Fibroblast of skin of scalp (primary cell): ENCODE data around the gene DDB1.

Experiments
- DNase-seq: peaks from one replicate; pipeline ENCODE4 v3.0.0-alpha.2; 2013

The DDB1 gene

DNA sequence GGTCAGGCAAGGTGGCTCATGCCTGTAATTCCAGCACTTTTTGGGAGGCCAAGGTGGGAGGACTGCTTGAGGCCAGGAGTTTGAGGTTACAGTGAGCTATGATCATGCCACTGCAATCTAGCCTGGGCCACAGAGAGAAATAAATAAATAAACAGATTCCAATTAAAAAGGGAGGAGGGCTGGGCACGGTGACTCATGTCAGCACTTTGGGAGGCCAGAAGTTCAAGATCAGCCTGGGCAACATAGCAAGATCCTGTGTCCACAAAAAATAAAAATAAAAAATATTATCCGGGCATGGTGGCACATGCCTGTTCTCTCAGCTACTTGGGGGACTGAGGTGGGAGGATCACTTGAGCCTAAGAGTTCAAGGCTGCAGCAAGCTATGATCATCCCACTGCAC lies 21.3 kb upstream of the DDB1 start:
- DNase-seq: no peak

DNA sequence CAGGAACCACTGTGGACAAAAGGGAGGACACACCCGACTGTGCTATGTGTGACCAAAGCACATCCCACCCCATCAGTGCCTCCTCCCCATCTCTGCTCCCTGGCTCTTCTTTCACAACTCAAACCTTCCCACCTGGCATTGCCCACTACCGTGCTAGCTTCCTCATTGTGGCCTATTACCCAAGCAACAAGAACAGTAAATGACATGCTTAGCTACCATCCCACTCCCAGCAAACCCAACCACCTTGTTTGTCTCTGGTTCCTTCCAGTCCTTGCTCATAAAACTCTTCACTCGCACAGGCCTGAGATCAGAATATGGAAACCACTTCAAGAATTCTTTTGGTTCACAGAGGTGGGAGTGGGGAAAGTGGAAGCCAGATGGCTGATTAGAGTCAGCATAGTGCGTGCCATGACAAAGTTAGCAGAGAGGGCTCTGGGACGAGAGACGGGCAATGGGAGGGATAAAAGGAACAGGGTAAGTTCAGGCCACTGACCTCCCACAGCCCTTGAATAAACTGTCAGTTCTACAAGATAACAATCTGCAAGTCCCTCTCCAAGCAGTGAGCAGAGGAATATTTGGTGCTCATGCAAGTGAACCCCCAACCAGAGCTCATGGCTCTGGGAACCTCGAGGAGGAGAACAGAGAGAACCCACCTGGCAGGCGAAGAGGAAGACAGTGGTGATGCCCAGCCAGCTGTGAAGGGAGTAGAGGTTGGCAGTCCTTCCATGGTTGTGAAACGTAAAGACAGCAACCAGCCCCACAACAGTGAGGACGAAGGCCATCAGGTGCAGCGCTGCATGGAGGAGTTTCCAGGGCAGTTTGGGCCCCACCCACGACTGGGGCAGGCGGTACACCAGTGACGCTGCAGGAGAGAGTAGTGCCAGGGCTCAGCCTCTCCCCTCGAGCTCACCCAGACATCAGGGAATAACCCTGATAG lies 20.5 kb upstream of the DDB1 start:
- DNase-seq: no peak

DNA sequence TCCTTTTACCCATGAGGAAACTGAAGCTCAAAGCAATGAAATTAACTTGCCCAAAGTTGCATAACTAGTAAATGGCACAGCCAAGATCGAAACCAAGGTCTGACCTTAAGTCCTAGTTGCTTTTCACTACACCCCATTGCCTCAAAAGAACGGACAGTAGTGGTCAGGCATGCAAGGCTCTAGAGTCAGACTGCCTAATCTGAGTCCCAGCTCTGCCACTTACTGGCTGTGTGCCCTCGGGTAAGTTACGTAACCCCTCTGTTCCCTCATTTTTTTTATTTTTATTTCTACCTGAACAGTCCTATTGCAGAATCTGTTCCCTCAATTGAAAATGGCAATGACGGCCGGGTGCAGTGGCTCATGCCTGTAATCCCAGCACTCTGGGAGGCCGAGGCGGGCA lies 19.1 kb upstream of the DDB1 start:
- DNase-seq: no peak

DNA sequence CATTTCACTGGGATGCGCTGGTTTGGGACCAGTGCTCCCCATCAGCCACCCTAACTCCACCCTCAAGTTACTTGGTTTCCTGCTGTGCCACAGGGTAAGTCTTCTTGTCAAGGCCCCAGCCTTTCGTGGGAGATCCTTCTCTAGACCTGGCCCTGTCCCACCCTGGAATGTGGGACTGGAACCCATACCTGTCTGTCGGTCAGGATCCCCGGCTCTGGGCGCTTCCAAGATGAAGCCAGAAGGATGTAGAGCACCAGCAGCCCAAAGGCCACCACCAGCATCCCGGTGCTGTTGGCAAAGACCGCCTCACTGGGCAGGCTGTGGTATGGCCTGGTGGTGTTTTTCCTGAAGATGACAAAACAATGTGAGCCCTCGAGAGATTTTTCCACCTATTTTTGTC lies 17.9 kb upstream of the DDB1 start:
- DNase-seq: no peak

DNA sequence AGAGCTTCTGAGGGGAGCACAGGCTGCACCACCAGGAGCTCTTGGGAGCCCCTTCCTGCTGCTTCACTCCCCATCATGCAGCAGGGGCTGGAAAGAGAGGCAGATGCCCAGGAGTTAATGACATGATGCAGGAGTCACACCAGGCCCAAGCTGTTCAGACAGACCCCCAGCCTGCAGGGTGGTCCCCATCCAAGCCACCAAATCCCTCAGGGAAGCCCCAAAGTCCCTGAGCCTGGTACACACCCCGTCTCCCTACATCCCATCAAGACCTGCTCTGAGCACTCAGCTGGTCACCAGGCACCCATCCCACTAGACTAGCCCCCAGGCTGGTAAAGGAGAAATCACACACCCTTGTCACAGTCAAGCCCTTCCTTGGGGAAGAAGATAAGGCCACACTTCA lies 17.4 kb upstream of the DDB1 start:
- DNase-seq: no peak

DNA sequence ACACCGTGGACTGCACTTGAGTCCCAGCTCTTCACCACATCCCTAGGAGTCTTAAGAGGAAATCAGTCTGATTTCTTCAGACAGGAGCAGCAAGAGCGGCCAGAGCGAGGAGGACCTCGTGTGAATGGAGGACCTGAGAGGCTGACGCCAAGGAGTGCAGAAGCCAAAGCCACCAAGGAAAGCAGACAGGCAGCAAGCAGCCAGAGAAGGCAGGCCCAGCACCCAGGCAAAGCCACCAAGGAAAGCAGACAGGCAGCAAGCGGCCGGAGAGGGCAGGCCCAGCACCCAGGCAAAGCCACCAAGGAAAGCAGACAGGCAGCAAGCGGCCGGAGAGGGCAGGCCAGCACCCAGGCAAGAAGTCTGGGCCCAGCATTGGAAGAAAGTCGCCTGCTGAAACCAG lies 17.0 kb upstream of the DDB1 start:
- DNase-seq: no peak

DNA sequence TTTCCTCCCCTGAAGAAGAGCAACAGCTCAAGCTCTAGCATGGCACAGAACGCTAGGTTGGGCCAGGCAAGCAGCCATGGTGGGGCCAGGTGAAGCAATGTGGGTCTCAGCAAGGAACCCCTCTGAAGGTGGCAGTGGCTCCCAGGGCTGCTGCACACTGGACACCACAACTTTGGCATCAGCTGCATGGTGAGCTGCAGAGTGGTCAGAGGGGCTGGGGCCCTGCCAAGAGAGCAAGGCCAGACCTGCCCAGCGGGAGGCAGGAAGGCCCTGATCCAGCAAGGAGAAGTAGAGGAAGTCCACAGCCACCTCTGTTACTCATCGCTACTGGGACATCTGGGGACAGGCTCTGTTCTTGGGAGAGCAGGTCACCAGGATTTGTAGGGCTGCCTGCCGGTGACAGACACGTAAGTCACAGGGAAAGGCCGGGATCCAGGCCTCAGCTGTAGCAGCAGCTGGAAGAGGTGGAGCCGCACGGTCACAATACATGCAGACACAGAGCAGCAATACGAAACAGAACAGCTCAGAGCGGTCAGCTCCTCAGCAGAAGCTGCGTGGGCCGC lies 16.4 kb upstream of the DDB1 start:
- DNase-seq: no peak

DNA sequence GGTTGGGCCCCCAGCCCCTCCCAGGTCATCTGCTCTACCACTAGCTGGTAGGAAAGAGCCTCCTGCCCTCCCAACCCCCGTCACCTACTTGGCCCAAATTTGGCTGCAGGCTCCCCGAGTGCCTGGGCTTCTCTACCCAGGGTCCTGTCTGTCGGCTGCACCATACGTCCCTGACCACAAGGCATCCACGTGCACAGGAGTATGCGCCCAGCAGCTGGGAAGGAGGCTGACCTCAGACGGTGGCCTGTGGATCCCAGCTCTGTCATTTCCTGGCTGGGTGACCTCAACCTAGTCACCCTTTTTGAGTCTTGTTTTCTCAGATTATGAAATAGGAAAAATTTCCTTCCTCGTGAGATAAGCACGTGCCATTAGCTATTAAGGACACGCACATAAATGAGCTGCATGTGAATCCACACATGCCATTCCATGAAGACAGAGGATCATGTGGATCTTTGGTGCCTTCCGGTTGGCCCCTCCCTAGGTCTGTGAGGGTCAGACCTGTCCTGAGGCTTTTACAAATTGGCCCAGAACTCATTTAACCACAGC lies 15.1 kb upstream of the DDB1 start:
- no peak for DNase-seq

DNA sequence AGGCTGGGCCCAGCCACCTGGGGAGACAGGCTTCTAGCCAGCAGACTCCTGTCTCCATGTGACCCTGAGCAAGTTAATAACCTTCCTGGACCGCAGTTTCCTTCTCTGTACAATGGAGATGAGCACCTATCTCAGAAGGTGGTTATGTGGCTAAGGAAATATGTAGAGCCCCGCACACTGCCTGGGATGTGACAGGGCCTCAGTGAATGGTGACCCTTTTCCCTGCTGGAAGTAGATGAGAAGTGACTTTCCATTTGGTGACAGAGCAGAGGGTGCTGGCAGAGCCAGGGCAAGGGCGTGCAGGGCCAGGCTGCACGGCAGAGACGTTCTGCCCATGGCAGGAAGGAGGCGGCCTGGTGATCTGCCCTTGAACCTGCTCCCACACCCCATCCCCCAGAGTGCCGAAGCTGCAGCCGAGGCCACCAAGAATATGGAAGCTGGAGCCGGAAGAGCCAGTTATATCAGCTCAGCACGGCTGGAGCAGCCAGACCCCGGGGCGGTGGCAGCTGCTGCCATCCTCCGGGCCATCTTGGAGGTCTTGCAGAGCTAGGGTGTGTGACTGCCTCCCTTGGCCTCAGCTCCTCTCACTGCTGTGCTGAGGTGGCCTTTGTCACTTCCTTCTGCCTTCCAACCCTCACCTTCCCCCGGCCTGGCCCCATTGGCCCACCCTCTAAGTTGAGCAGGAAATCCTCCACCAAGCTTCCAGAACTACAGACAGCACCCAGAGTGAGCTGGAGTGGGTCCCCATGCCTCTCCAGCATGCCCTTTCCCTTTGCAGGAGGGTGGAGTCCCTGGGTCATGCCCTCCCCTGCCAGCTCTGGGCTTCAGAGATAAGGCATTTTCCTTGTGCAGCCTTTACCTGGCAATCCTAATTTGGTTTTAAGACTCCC lies 13.3 kb upstream of the DDB1 start:
- DNase-seq: no peak

DNA sequence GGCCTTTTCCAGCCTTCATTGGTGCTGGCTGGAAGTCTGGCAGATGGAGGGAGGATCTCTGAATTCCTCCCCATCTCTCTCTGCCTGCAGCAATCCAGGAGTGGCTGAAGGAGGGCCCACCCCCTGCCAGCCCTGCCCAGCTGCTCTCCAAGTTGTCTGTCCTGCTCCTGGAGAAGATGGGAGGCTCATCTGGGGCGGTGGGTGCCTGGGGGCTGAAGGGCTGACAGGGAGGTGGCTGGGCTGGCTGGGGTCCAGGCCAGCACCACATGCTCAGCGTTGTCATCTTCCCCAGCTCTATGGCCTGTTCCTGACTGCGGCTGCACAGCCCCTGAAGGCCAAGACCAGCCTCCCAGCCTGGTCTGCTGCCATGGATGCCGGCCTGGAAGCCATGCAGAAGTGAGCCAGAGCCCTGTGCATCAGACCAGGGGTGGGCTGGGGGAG lies 12.3 kb upstream of the DDB1 start:
- no peak for DNase-seq

DNA sequence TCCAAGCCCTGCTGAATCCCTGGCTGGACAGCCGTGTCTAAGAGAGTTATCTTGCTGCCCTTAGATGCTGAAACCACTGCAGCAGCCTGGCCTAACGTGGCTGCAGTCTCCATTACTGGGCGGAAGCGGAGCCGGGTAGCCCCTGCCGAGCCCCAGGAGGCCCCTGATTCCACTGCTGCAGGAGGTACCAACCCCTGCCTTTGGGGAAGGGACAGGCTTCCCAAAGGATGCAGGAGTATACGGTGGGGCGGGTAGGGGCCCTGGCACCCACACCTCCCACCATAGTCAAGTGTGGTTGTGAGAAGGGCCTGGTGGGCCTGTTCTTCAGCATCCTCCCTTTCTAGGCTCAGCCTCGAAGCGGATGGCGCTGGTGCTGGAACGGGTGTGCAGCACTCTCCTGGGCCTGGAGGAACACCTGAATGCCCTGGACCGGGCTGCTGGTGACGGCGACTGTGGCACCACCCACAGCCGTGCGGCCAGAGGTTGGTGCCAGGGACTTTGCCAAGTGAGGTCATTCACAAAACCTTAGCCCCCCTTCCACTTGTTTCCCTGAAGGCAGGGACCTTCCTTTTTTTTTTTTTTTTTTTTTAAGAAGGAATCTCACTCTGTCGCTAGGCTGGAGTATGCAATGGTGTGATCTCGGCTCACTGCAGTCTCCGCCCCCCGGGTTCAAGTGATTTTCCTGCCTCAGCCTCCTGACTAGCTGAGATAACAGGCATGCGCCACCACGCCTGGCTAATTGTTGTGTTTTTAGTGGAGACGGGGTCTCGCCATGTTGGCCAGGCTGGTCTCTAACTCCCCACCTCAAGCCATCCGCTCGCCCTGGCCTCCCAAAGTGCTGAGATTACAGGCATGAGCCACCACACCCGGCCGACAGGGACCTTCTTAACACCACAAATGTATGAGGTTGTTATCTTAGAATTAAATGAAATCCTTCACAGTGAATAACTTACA lies 11.2 kb upstream of the DDB1 start:
- no peak for DNase-seq

DNA sequence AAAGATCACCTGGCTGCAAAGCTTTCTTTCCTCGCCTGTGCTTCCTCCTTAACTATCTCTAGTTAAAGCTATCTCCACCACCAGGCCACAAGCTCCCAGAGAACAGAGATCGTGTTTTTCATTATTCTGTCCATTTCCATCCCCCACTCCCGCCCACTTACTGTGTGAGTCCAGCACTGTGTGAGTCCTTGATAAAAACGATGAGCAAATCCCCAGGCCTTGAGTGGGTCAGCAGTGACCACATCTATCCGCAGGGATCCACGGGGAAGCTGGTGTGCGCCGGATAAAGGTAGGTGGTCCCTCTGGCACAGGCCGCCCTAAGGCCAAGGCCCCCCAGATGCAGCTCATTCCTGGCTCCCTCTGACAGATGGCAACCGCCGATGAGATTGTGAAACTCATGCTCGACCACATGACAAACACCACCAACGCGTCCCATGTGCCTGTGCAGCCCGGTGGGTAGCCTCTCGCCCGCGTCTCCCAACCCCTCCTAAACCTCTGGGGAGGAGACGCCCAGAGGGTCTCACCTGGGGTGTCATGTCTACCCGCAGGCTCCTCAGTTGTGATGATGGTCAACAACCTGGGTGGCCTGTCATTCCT lies 9.4 kb upstream of the DDB1 start:
- no peak for DNase-seq

DNA sequence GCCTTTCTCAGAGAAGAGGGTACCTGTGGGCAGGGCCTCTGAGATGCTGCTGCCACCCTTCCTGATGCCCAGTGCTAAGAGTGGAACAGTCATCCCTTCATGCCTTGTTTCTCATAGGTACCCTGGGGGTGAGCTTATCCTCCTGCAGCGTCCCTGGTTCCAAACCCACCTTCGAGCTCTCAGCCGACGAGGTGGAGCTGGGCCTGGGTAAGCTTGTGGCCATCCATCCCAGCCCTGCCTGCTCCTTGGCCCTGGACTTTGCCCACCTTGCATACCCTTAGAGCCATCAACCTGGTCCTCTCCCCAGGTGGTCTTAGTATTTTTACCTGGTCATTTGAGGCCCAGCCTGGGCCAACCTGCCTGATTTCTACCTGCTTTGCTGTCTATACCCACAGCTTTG lies 8.8 kb upstream of the DDB1 start:
- no peak for DNase-seq

DNA sequence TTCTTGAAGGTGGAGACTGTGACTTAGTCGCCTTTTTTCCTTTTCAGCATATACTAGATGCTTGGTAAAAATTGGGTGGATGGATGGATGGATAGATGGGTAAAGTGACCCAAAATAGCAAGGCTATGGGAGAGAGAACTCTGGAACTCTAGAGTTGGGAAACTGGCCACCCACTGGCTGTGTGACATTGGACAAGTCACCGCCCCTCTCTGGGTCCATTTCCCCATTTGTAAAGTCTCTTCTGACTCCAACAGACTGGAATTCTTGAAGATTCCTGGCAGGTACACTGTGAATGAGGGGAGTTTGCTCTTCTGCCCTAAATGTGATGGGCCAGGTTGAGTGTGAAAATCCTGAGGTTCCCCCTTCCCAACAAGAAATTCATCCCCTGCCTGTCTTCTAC lies 8.1 kb upstream of the DDB1 start:
- DNase-seq: no peak

DNA sequence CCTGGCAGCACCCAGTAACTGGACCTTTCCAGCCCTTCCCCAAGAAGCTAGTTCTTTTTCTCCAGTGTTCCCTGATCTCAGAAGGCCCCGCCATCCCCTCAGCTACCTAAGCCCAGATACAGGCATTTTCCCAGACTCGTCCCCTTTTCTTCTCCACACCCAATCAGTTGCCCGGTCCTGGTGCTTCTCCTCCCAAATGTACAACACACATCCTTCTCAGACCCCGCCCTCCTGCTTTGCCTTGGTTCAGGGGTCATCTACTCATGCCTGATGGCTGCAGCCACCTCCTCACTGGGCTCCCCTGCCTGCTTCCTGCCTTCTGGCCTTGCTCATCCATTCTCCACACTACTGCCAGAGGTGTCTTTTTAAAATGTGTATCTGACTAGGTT lies 6.6 kb upstream of the DDB1 start:
- no peak for DNase-seq

DNA sequence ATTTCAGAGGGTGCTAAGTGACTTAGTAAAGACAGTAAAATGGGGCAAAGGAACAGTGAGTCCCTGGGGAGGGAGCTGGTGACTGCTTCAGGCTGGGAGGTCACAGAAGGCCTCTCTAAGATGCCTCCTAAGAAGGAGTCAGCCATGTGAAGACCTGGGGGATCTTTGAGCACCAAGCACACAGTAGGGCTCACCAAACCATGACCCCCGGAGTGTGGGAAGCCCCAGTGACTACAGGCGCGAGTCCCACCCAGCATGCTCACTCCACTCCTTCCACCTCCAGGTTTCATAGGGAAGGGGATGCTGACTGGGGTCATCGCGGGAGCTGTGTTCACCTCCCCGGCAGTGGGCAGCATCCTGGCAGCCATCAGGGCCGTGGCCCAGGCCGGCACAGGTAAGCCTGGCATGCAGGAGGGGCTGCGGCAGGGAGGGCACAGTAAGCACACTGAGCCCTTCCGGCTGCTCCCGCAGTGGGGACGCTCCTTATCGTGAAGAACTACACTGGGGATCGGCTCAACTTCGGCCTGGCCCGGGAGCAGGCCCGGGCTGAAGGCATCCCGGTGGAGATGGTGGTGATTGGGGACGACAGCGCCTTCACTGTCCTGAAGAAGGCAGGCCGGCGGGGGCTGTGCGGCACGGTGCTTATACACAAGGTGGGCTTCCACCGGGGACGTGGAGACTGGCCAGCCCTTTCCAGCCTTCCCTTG lies 6.0 kb upstream of the DDB1 start:
- no peak for DNase-seq

DNA sequence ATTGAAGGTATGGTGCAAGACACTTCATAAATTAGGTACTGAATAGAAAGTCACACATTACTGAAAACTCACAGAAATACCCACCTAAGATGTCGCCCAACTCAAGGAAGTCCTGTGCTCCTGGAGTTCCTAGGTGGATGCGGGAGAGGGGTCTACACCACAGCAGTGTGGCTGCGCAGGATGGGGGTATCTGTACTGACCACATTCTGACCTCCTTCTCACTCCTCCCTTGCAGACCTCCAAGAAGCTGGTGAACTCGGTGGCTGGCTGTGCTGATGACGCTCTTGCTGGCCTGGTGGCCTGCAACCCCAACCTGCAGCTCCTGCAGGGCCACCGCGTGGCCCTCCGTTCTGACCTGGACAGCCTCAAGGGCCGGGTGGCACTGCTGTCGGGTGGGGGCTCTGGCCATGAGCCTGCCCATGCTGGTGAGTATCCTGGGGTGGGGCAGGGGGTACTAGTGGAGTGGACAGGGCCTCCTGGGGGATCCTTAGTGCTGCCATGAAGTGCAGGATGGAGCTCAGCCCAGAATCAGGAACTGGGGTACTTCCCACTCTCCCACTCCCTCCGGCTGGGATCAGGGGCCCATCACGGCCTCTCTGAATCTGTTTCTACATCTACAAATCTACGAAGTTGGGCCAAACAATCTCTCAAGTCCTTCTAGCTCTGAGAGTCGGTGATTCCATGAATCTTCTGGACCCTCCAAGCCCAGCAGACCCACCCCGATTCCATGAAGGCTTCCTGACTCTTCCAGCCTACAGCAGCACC lies 5.0 kb upstream of the DDB1 start:
- no peak for DNase-seq

DNA sequence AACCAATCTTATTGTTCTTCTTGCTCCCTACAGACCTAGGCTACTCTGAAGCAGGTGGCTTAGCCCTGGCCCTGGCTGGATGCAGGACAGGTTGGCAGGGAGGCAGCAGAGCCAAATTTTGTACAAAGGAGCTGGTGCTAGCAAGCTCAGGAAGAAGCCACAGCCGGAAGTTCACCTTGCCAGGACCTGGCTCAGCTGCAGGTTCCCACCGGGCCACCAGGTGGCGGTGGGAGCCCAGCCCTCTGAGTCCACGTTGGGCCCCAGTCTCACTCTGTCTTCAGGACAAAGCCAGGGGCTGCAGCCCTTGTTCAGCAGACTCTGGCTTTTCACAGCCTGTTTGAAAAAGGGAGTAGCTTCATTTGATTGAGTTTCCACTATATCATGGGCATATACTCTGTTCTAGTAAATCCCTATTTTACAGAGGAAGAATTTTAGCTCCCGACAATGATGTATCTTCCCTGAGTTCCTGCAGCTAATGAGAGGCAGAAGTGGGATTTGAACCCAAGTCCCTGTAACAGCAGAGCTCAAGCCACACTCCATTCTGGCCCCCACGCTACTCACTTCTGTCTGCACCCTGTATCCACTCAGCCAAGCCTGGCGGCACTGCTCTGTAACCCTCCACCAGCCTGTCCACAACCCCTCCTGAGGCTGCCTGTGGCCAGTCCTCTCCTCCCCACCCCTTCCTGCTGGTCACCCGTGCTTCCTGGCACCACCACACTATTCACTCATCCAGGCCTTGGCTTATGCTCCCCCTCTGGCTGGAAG lies 3.4 kb upstream of the DDB1 start:
- peak; percentile 69 for DNase-seq

DNA sequence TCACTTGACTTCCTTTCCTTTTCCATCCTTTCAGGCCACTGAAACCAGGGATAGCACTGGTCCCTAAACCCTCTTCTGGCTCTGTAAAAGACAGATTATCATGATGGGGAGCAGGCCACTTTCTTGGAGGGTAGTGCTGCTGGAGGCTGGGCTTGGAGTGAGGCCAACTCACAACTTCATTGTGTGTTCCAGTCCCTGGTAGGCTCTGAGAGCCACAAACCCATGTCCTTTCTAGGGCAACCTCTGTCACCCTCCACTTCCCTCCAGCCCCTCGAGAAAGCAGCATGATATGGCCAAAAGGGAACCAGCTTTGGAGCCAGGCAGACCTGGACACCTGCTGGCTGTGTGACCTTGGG lies 2.4 kb upstream of the DDB1 start:
- DNase-seq: no peak
